Fibroblast of skin of abdomen (primary cell): Measurements from ENCODE around the gene TINAG.
A peak's percentile ranks its signal among the peaks of the same experiment; 100 is the strongest.

ENCODE experiments used
- DNase-seq: peaks from one replicate; pipeline ENCODE4 v3.0.0-alpha.2; 2013

The TINAG gene

GRCh38 chr6:54427396-54427937, 119.2 kb downstream of the TINAG start:
- DNase-seq: peak; percentile 47

- DNase-seq: no peak
Observed at GRCh38 chr6:54428431-54428830, 120.2 kb downstream of the TINAG start.

DNA sequence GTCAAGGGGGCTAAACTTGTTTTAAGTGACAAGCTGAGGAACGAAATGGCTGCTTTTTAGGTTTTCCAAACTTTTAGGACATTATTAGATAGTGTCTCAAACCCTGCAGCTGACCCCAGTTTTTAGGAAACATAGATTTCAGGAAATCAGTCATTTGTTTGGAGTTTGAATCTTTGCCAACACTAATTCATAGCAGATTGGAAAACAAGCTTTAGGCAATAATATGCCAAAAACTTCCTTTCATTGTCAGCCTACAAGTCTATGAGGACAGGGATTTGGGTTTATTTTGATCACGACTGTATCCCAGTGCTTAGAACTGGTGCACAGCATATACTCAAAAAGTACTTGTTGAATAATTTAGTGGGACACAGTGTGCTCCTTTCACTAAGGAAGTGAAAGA, 123.2 kb downstream of the TINAG start:
- DNase-seq: peak; percentile 55
